Thoracic aorta (tissue), 2 donors: ENCODE measurements around the gene CHST14. TPM values are rescaled to one million over a fixed set of nuclear protein-coding genes. Genes with fewer than 3 reads are reported as not detected.

Source experiments
- ATAC-seq: fragments of 150-250 bp; one replicate; pipeline ENCODE4 v1.8.0; 2017; ENCODE audit warnings: low read depth; ENCODE audit not compliant: insufficient number of reproducible peaks, low FRiP score
- DNase-seq: peaks from one replicate; pipeline ENCODE4 v3.0.0-alpha.2; 2020; ENCODE audit warnings: low spot score
- H3K27ac ChIP-seq, 2 donors: fragments of 200-600 bp; sonication (generic); 1 replicate in 1 of 2; 2 replicates in 1 of 2; pipeline ENCODE4 v1.5.1; 2016; ENCODE audit warnings: mild to moderate bottlenecking in 2 of 2, moderate library complexity in 2 of 2
- H3K27me3 ChIP-seq: fragments of 200-600 bp; sonication (generic); replicated peaks from 2 replicates; pipeline ENCODE4 v1.6.0; 2016; ENCODE audit warnings: mild to moderate bottlenecking; ENCODE audit not compliant: insufficient read depth
- H3K36me3 ChIP-seq: fragments of 200-600 bp; sonication (generic); one replicate; pipeline ENCODE4 v1.5.1; 2016
- H3K4me1 ChIP-seq, 2 donors: fragments of 200-600 bp; sonication (generic); 1 replicate in 1 of 2; 2 replicates in 1 of 2; pipeline versions ENCODE4 v1.5.1 to v1.6.0; 2016; ENCODE audit warnings: low read depth in 2 of 2, mild to moderate bottlenecking in 1 of 2; ENCODE audit not compliant: control insufficient read depth in 1 of 2
- H3K4me3 ChIP-seq: fragments of 200-600 bp; sonication (generic); 2 replicates; pipeline ENCODE4 v1.5.1; 2016; ENCODE audit warnings: mild to moderate bottlenecking
- H3K9me3 ChIP-seq: fragments of 200-600 bp; sonication (generic); 2 replicates; pipeline ENCODE4 v1.5.1; 2016
- CTCF ChIP-seq: fragments of 200-600 bp; sonication (generic); IDR thresholded peaks from one replicate; pipeline ENCODE4 v1.5.1; 2019; ENCODE audit warnings: antibody characterized with exemption
- total RNA-seq, 2 donors: library from RNA; depleted of rRNA; stranded (reverse); fragments of >200 nt; gene quantifications; one replicate each; pipeline versions ENCODE4 v1.1.0 to v1.2.3, GENCODE V29; 2016

The CHST14 gene
- total RNA-seq: 10 to 100 TPM; 16.4 to 21.0 TPM

GRCh38 chr15:40470423-40471104 is at the start of gene CHST14:
Gene CHST14 (plus strand): TSS chr15:40470984. CDS start chr15:40471214, 230 bp downstream.
- Histone ChIP-seq H3K27ac (peak within 1 kb of the TSS; percentile 79 to 85), H3K36me3 (peaks cover 16% of the 10 kb centered on the region), H3K4me3 (peak within 1 kb of the TSS; percentile 99), H3K9me3 (no peaks in the 10 kb centered on the region), H3K27me3 (no peaks in the 10 kb centered on the region), H3K4me1 (peaks cover 5 to 23% of the 10 kb centered on the region in 2 donors)
- DNase-seq (no peak), ATAC-seq (peak; percentile 40)
- TF ChIP-seq CTCF: no peak

GRCh38 chr15:40421246-40422157 is 49.3 kb upstream of the CHST14 start:
- no peak for DNase-seq
- H3K9me3 ChIP-seq: no peaks in the 10 kb centered on the region
- peak; percentile 95 for TF ChIP-seq CTCF
- no peaks in the 10 kb centered on the region for H3K27me3 ChIP-seq
- peak; percentile 54 for ATAC-seq
- no peak overlapping the region for H3K27ac ChIP-seq
- peak overlapping the region; percentile 37 for H3K4me3 ChIP-seq
- peaks cover 5 to 16% of the 10 kb centered on the region in 2 donors for H3K4me1 ChIP-seq
- H3K36me3 ChIP-seq: peaks cover 3% of the 10 kb centered on the region

- ATAC-seq: no peak
Measured at GRCh38 chr15:40424483-40425115, 46.2 kb upstream of the CHST14 start.

GRCh38 chr15:40425681-40426080 is 45.1 kb upstream of the CHST14 start:
- DNase-seq: no peak
- H3K27me3 ChIP-seq: no peaks in the 10 kb centered on the region
- H3K36me3 ChIP-seq: no peaks in the 10 kb centered on the region
- H3K27ac ChIP-seq: no peak overlapping the region
- no peaks in the 10 kb centered on the region for H3K9me3 ChIP-seq
- ATAC-seq: no peak
- peaks cover 5 to 15% of the 10 kb centered on the region in 2 donors for H3K4me1 ChIP-seq
- no peak overlapping the region for H3K4me3 ChIP-seq
- TF ChIP-seq CTCF: no peak

More at GRCh38 chr15:40424483-40425115, 46.2 kb upstream of the CHST14 start:
- Histone ChIP-seq H3K27me3 (no peaks in the 10 kb centered on the region), H3K36me3 (no peaks in the 10 kb centered on the region), H3K9me3 (no peaks in the 10 kb centered on the region), H3K4me3 (no peak overlapping the region), H3K27ac (no peak overlapping the region), H3K4me1 (peaks cover 5 to 16% of the 10 kb centered on the region in 2 donors)
- no peak for TF ChIP-seq CTCF
- no peak for DNase-seq

GRCh38 chr15:40427188-40427587 is 43.6 kb upstream of the CHST14 start:
- Histone ChIP-seq H3K27me3 (no peaks in the 10 kb centered on the region), H3K36me3 (no peaks in the 10 kb centered on the region), H3K4me1 (no peaks in the 10 kb centered on the region), H3K27ac (no peak overlapping the region), H3K4me3 (no peak overlapping the region), H3K9me3 (no peaks in the 10 kb centered on the region)
- ATAC-seq (no peak), DNase-seq (no peak)
- no peak for TF ChIP-seq CTCF
